H9 (cell line): ENCODE data around the gene RBMS2. TPM values are rescaled to one million over a fixed set of nuclear protein-coding genes. Genes with fewer than 3 reads are reported as not detected.

Experiments
- DNase-seq: peaks from one replicate; pipeline ENCODE4 v3.0.0-alpha.2; 2017
- H2AFZ ChIP-seq: one replicate; pipeline ENCODE4 v1.6.1; 2013; ENCODE audit warnings: mild to moderate bottlenecking, low read length, control low read depth, moderate library complexity
- H2AK5ac ChIP-seq: 2 replicates; pipeline ENCODE4 v1.6.1; 2013; ENCODE audit warnings: low read length, control low read depth, mixed read lengths; ENCODE audit not compliant: insufficient read length
- H2BK120ac ChIP-seq: one replicate; pipeline ENCODE4 v1.6.1; 2013; ENCODE audit warnings: low read depth, mild to moderate bottlenecking, low read length, control low read depth, inconsistent platforms; ENCODE audit not compliant: poor library complexity, severe bottlenecking
- H2BK12ac ChIP-seq: 2 replicates; pipeline ENCODE4 v1.6.1; 2013; ENCODE audit warnings: low read length, control low read depth, mixed read lengths, low read depth; ENCODE audit not compliant: insufficient read length
- H2BK15ac ChIP-seq: 2 replicates; pipeline ENCODE4 v1.6.1; 2013; ENCODE audit warnings: low read depth, low read length, control low read depth
- H2BK20ac ChIP-seq: one replicate; pipeline ENCODE4 v1.6.1; 2013; ENCODE audit warnings: low read depth, mild to moderate bottlenecking, low read length, control low read depth, inconsistent platforms; ENCODE audit not compliant: poor library complexity, severe bottlenecking
- H2BK5ac ChIP-seq: 2 replicates; pipeline ENCODE4 v1.6.1; 2013; ENCODE audit warnings: low read length, control low read depth, mixed read lengths; ENCODE audit not compliant: insufficient read length
- H3K14ac ChIP-seq: 2 replicates; pipeline ENCODE4 v1.6.1; 2013; ENCODE audit warnings: low read length, control low read depth; ENCODE audit not compliant: insufficient read depth
- H3K18ac ChIP-seq: 2 replicates; pipeline ENCODE4 v1.6.1; 2013; ENCODE audit warnings: low read depth, mild to moderate bottlenecking, mixed read lengths, low read length, control low read depth; ENCODE audit not compliant: insufficient read length
- H3K23ac ChIP-seq: 2 replicates; pipeline ENCODE4 v1.6.1; 2013; ENCODE audit warnings: low read length, control low read depth, mixed read lengths, low read depth; ENCODE audit not compliant: insufficient read length
- H3K23me2 ChIP-seq: 2 replicates; pipeline ENCODE4 v1.6.1; 2013; ENCODE audit warnings: low read depth, mild to moderate bottlenecking, mixed read lengths, low read length, control low read depth; ENCODE audit not compliant: insufficient read length, poor library complexity, severe bottlenecking
- H3K27ac ChIP-seq: 2 replicates; pipeline ENCODE4 v1.5.1; 2013; ENCODE audit warnings: low read length, control low read depth, mixed read lengths, low read depth; ENCODE audit not compliant: insufficient read length
- H3K27me3 ChIP-seq: 2 replicates; pipeline ENCODE4 v1.6.1; 2013; ENCODE audit warnings: low read length, control low read depth, inconsistent platforms; ENCODE audit not compliant: insufficient read depth
- H3K4ac ChIP-seq: 2 replicates; pipeline ENCODE4 v1.6.1; 2013; ENCODE audit warnings: low read depth, mild to moderate bottlenecking, control low read depth, inconsistent platforms, low read length, moderate library complexity
- H3K4me1 ChIP-seq: 2 replicates; pipeline ENCODE4 v1.6.1; 2013; ENCODE audit warnings: low read length, control low read depth, inconsistent platforms; ENCODE audit not compliant: insufficient read depth
- H3K4me2 ChIP-seq: 2 replicates; pipeline ENCODE4 v1.6.1; 2013; ENCODE audit warnings: low read length, control low read depth, mixed read lengths; ENCODE audit not compliant: insufficient read length, insufficient read depth
- H3K56ac ChIP-seq: 2 replicates; pipeline ENCODE4 v1.6.1; 2013; ENCODE audit warnings: low read depth, mild to moderate bottlenecking, mixed read lengths, low read length, control low read depth; ENCODE audit not compliant: insufficient read length
- H3K79me1 ChIP-seq: 2 replicates; pipeline ENCODE4 v1.6.1; 2013; ENCODE audit warnings: low read depth, mild to moderate bottlenecking, moderate library complexity, low read length, control low read depth, inconsistent platforms; ENCODE audit not compliant: insufficient read depth, poor library complexity, severe bottlenecking
- H3K79me2 ChIP-seq: 2 replicates; pipeline ENCODE4 v1.6.1; 2013; ENCODE audit warnings: low read length, control low read depth, inconsistent platforms; ENCODE audit not compliant: insufficient read depth
- H3K9ac ChIP-seq: 2 replicates; pipeline ENCODE4 v1.6.1; 2013; ENCODE audit warnings: low read length, control low read depth, mixed read lengths; ENCODE audit not compliant: insufficient read length; ENCODE audit errors: extremely low read depth
- H3K9me3 ChIP-seq: one replicate; pipeline ENCODE4 v1.6.1; 2013; ENCODE audit warnings: low read depth, low read length, inconsistent platforms; ENCODE audit not compliant: control insufficient read depth
- H3T11ph ChIP-seq: one replicate; pipeline ENCODE4 v1.6.1; 2013; ENCODE audit warnings: mild to moderate bottlenecking, low read length, control low read depth, inconsistent platforms
- H4K20me1 ChIP-seq: one replicate; pipeline ENCODE4 v1.6.1; 2013; ENCODE audit not compliant: control insufficient read depth, insufficient read length, insufficient read depth
- H4K5ac ChIP-seq: 2 replicates; pipeline ENCODE4 v1.6.1; 2013; ENCODE audit warnings: low read depth, mild to moderate bottlenecking, mixed read lengths, low read length, control low read depth; ENCODE audit not compliant: insufficient read length
- H4K8ac ChIP-seq: replicated peaks from 2 replicates; pipeline ENCODE4 v1.6.1; 2013; ENCODE audit warnings: low read length, control low read depth, mixed read lengths, low read depth; ENCODE audit not compliant: insufficient read length
- H4K91ac ChIP-seq: 2 replicates; pipeline ENCODE4 v1.6.1; 2013; ENCODE audit warnings: low read depth, mild to moderate bottlenecking, moderate library complexity, mixed read lengths, low read length, control low read depth; ENCODE audit not compliant: insufficient read length
- H3K27ac Mint-ChIP-seq, 3 experiments: 2 replicates in 2 of 3; 3 replicates in 1 of 3; pipeline ENCODE4 v1.8.0; 2020 to 2021; ENCODE audit warnings: mixed read lengths in 3 of 3, mild to moderate bottlenecking in 1 of 3, moderate library complexity in 1 of 3
- H3K27me3 Mint-ChIP-seq: 2 replicates; pipeline ENCODE4 v1.8.0; 2021; ENCODE audit warnings: low read depth, mild to moderate bottlenecking, moderate library complexity, mixed read lengths
- H3K36me3 Mint-ChIP-seq, 3 experiments: 2 replicates in 2 of 3; 3 replicates in 1 of 3; pipeline ENCODE4 v1.8.0; 2020 to 2021; ENCODE audit warnings: low read depth in 3 of 3, mixed read lengths in 3 of 3; ENCODE audit not compliant: insufficient read depth in 1 of 3
- H3K4me1 Mint-ChIP-seq, 2 experiments: 2 replicates each; pipeline ENCODE4 v1.8.0; 2020; ENCODE audit warnings: mixed read lengths in 2 of 2
- H3K4me3 Mint-ChIP-seq, 2 experiments: 2 replicates in 1 of 2; 3 replicates in 1 of 2; pipeline ENCODE4 v1.8.0; 2020 to 2021; ENCODE audit warnings: mild to moderate bottlenecking in 2 of 2, mixed read lengths in 2 of 2, moderate library complexity in 1 of 2
- H3K9me3 Mint-ChIP-seq, 2 experiments: 2 replicates in 1 of 2; 3 replicates in 1 of 2; pipeline ENCODE4 v1.8.0; 2020; ENCODE audit warnings: mild to moderate bottlenecking in 2 of 2, mixed read lengths in 2 of 2, moderate library complexity in 1 of 2
- CTCF ChIP-seq: fragments of 200-600 bp; sonication (generic); conservative IDR thresholded peaks from 3 replicates; pipeline ENCODE4 v1.8.0; 2021; ENCODE audit warnings: antibody characterized with exemption, mild to moderate bottlenecking
- WGBS: extraction: QIAGEN DNeasy Blood & Tissue Kit; methylation state at CpG from one replicate; pipeline ENCODE4 v1.1.7; 2013; ENCODE audit warnings: missing lambda C conversion rate, low lambda C conversion rate, mixed read lengths; ENCODE audit not compliant: insufficient read length; ENCODE audit errors: extremely low coverage; 5-methylcytosine and 5-hydroxymethylcytosine counted together
- total RNA-seq: library from RNA; stranded (reverse); gene quantifications from 2 replicates; pipeline ENCODE4 v1.2.1, GENCODE V29; 2021

RBMS2 gene
- total RNA-seq, 1 experiment from 2014 or later = 9.5 TPM

GRCh38 chr12:56484566-56484965, 37.1 kb upstream of the RBMS2 start:
- H2BK5ac ChIP-seq = no peak overlapping the region
- no peak overlapping the region for H3K27ac Mint-ChIP-seq

More at GRCh38 chr12:56484566-56484965, 37.1 kb upstream of the RBMS2 start:
- Histone ChIP-seq H3K23ac (no peak overlapping the region), H3K27me3 (peaks cover 13% of the 10 kb centered on the region; the same call in 1 of the 2 replicates), H3K23me2 (peaks cover 11% of the 10 kb centered on the region), H3K79me2 (no peaks in the 10 kb centered on the region), H2AFZ (no peak overlapping the region), H4K91ac (no peak overlapping the region), H3K4ac (no peak overlapping the region), H3K79me1 (no peaks in the 10 kb centered on the region), H4K8ac (no peak overlapping the region), H3K27ac (no peak overlapping the region), H3K9ac (no peak overlapping the region), H4K20me1 (no peaks in the 10 kb centered on the region), H2BK15ac (no peak overlapping the region), H2AK5ac (no peak overlapping the region), H2BK20ac (no peak overlapping the region), H3K18ac (no peak overlapping the region), H3T11ph (no peak overlapping the region), H3K9me3 (no peaks in the 10 kb centered on the region), H2BK120ac (no peak overlapping the region), H2BK12ac (no peak overlapping the region), H3K56ac (no peak overlapping the region), H3K4me2 (no peak overlapping the region), H4K5ac (no peak overlapping the region), H3K14ac (no peak overlapping the region), H3K4me1 (no peaks in the 10 kb centered on the region)
- Mint-ChIP-seq H3K27me3 (peaks cover 31% of the 10 kb centered on the region), H3K4me3 (no peak overlapping the region), H3K36me3 (peaks cover 0 to 6% (median 0%) of the 10 kb centered on the region in 3 experiments; a peak in 2 of 7 replicates), H3K9me3 (peaks cover 8 to 13% of the 10 kb centered on the region in 2 experiments; a peak in 4 of 5 replicates), H3K4me1 (peaks cover 11 to 13% of the 10 kb centered on the region in 2 experiments)
- no CpG with 5 or more reads among the region's 1 CpG for WGBS
- DNase-seq = no peak
- no peak for TF ChIP-seq CTCF
